Measurements from ENCODE around the gene LSM6.

LSM6 gene

GRCh38 chr4:146182443-146182842 lies 6.9 kb downstream of the LSM6 start:
- no peak overlapping the region for H3K27ac ChIP-seq (ENCODE audit: low read depth, low read length)
- H2AFZ ChIP-seq (ENCODE audit: low read depth, low read length, severe bottlenecking) = no peak overlapping the region
- no peaks in the 10 kb centered on the region for H3K27me3 ChIP-seq (ENCODE audit: low read length)
- no peak overlapping the region for H3K9ac ChIP-seq (ENCODE audit: low read length)
- H3K9me2 ChIP-seq (replicated peaks; ENCODE audit: insufficient read depth, low read length) = no peaks in the 10 kb centered on the region
- H3K4me2 ChIP-seq (ENCODE audit: low read depth, low read length, poor library complexity, severe bottlenecking) = no peak overlapping the region
- no peaks in the 10 kb centered on the region for H4K20me1 ChIP-seq (ENCODE audit: low read depth, low read length)
- no peak overlapping the region for H3K4me3 ChIP-seq (ENCODE audit: insufficient read depth, low read length, poor library complexity, severe bottlenecking)
- TF ChIP-seq CTCF (IDR thresholded peaks at IDR 0.05; ENCODE audit: insufficient read depth, low read length, poor library complexity, severe bottlenecking) (no peak), EZH2phosphoT487 (conservative IDR thresholded peaks at IDR 0.05; ENCODE audit: low read length) (no peak)
- peaks cover 31% of the 10 kb centered on the region for H3K36me3 ChIP-seq (ENCODE audit: low read length)
- H3K79me2 ChIP-seq (ENCODE audit: insufficient read depth, low read length) = peaks cover 67% of the 10 kb centered on the region
- H3K9me3 ChIP-seq (ENCODE audit: insufficient read depth, low read length) = no peaks in the 10 kb centered on the region
- peaks cover 7% of the 10 kb centered on the region; the same call in 1 of the 2 replicates for H3F3A ChIP-seq (ENCODE audit: insufficient read depth)

GRCh38 chr4:146183209-146183608 lies 7.7 kb downstream of the LSM6 start:
- Histone ChIP-seq H3K4me3 (ENCODE audit: insufficient read depth, low read length, poor library complexity, severe bottlenecking) (no peak overlapping the region), H3F3A (ENCODE audit: insufficient read depth) (peaks cover 9% of the 10 kb centered on the region; the same call in 1 of the 2 replicates), H3K4me2 (ENCODE audit: low read depth, low read length, poor library complexity, severe bottlenecking) (no peak overlapping the region), H3K9me2 (replicated peaks; ENCODE audit: insufficient read depth, low read length) (no peaks in the 10 kb centered on the region), H4K20me1 (ENCODE audit: low read depth, low read length) (no peaks in the 10 kb centered on the region), H3K79me2 (ENCODE audit: insufficient read depth, low read length) (peaks cover 59% of the 10 kb centered on the region), H3K27me3 (ENCODE audit: low read length) (no peaks in the 10 kb centered on the region), H3K9ac (ENCODE audit: low read length) (no peak overlapping the region), H2AFZ (ENCODE audit: low read depth, low read length, severe bottlenecking) (no peak overlapping the region), H3K9me3 (ENCODE audit: insufficient read depth, low read length) (no peaks in the 10 kb centered on the region), H3K36me3 (ENCODE audit: low read length) (peaks cover 38% of the 10 kb centered on the region), H3K27ac (ENCODE audit: low read depth, low read length) (no peak overlapping the region)
- TF ChIP-seq CTCF (IDR thresholded peaks at IDR 0.05; ENCODE audit: insufficient read depth, low read length, poor library complexity, severe bottlenecking) (no peak), EZH2phosphoT487 (conservative IDR thresholded peaks at IDR 0.05; ENCODE audit: low read length) (no peak)

- Histone ChIP-seq H3K4me3 (ENCODE audit: insufficient read depth, low read length, poor library complexity, severe bottlenecking) (no peak overlapping the region), H3K9ac (ENCODE audit: low read length) (no peak overlapping the region), H2AFZ (ENCODE audit: low read depth, low read length, severe bottlenecking) (no peak overlapping the region), H3K9me3 (ENCODE audit: insufficient read depth, low read length) (no peaks in the 10 kb centered on the region), H3K4me2 (ENCODE audit: low read depth, low read length, poor library complexity, severe bottlenecking) (no peak overlapping the region), H3K27me3 (ENCODE audit: low read length) (no peaks in the 10 kb centered on the region), H3K79me2 (ENCODE audit: insufficient read depth, low read length) (peaks cover 31% of the 10 kb centered on the region), H3K27ac (ENCODE audit: low read depth, low read length) (no peak overlapping the region), H4K20me1 (ENCODE audit: low read depth, low read length) (no peaks in the 10 kb centered on the region), H3K9me2 (replicated peaks; ENCODE audit: insufficient read depth, low read length) (no peaks in the 10 kb centered on the region), H3F3A (ENCODE audit: insufficient read depth) (peaks cover 9% of the 10 kb centered on the region; the same call in 1 of the 2 replicates), H3K36me3 (ENCODE audit: low read length) (peaks cover 57% of the 10 kb centered on the region)
- TF ChIP-seq CTCF (IDR thresholded peaks at IDR 0.05; ENCODE audit: insufficient read depth, low read length, poor library complexity, severe bottlenecking) (no peak), EZH2phosphoT487 (conservative IDR thresholded peaks at IDR 0.05; ENCODE audit: low read length) (no peak)
These were observed 10.5 kb downstream of the LSM6 start for GRCh38 chr4:146186041-146186440.

Measured in SU-DHL-6 (cell line).